DOHH2 (cell line): ENCODE data around the gene RPTOR.

Source experiments
- EZH2phosphoT487 ChIP-seq: fragments of 200-600 bp; sonication (generic); IDR thresholded peaks from 2 replicates; pipeline ENCODE4 v1.6.1; 2017; ENCODE audit warnings: borderline replicate concordance, mild to moderate bottlenecking, antibody characterized with exemption, low read length, moderate library complexity, mixed read lengths
- TF ChIP-seq, protein P1 (sequence below): fragments of 200-600 bp; sonication (generic); IDR thresholded peaks from one replicate; pipeline ENCODE4 v1.5.1; 2014; ENCODE audit warnings: antibody characterized with exemption, mild to moderate bottlenecking, low read depth, low read length; ENCODE audit not compliant: poor library complexity, severe bottlenecking

- TF ChIP-seq, protein P1, sequence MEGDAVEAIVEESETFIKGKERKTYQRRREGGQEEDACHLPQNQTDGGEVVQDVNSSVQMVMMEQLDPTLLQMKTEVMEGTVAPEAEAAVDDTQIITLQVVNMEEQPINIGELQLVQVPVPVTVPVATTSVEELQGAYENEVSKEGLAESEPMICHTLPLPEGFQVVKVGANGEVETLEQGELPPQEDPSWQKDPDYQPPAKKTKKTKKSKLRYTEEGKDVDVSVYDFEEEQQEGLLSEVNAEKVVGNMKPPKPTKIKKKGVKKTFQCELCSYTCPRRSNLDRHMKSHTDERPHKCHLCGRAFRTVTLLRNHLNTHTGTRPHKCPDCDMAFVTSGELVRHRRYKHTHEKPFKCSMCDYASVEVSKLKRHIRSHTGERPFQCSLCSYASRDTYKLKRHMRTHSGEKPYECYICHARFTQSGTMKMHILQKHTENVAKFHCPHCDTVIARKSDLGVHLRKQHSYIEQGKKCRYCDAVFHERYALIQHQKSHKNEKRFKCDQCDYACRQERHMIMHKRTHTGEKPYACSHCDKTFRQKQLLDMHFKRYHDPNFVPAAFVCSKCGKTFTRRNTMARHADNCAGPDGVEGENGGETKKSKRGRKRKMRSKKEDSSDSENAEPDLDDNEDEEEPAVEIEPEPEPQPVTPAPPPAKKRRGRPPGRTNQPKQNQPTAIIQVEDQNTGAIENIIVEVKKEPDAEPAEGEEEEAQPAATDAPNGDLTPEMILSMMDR, result no peak
- TF ChIP-seq EZH2phosphoT487, result no peak
Measured at GRCh38 chr17:80779961-80780380, 235.3 kb downstream of the RPTOR start.
